Measurements from ENCODE around the gene PHF21B. TPM values are rescaled to one million over a fixed set of nuclear protein-coding genes. Genes with fewer than 3 reads are reported as not detected.

Gene PHF21B
- total RNA-seq, 3 donors from 2014 or later = 0.26 TPM; not detected in 2

- no peaks in the 10 kb centered on the region for H3K4me1 Mint-ChIP-seq (ENCODE audit: low read depth)
- ATAC-seq = no peak
- no peak for DNase-seq
- H3K27me3 Mint-ChIP-seq (ENCODE audit: low read depth) = peaks cover 9% of the 10 kb centered on the region
- H3K9me3 Mint-ChIP-seq = no peaks in the 10 kb centered on the region
- no peak overlapping the region for H3K4me3 Mint-ChIP-seq
- no peaks in the 10 kb centered on the region for H3K36me3 Mint-ChIP-seq (ENCODE audit: insufficient read depth)
These were observed 58.8 kb downstream of the PHF21B start for GRCh38 chr22:44950806-44951509.

GRCh38 chr22:44947846-44948245 lies 62.0 kb downstream of the PHF21B start:
- H3K36me3 Mint-ChIP-seq (ENCODE audit: insufficient read depth) = no peaks in the 10 kb centered on the region
- peaks cover 5% of the 10 kb centered on the region for H3K27me3 Mint-ChIP-seq (ENCODE audit: low read depth)
- ATAC-seq = no peak
- H3K4me3 Mint-ChIP-seq = no peak overlapping the region
- H3K4me1 Mint-ChIP-seq (ENCODE audit: low read depth) = no peaks in the 10 kb centered on the region
- H3K9me3 Mint-ChIP-seq = no peaks in the 10 kb centered on the region
- no peak for DNase-seq

DNA sequence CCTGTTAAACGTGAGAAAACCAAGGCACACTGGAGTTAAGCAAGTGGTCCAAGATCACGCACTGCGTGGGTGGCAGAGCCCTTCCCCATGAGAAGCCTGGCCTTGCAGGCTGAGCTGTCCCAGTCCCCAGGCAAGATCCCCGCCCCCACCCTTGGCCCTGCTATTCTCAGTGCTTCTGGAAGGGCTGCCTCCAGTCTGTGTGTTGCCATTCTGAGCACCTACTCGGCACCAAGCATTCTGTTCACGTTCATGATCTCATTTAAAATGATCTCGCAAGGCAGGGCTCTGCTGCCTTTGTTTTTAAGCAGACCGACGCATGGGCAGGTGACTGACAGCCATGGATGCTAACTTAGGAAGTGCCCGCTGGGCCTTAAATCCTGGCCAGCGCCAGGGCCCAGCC lies 62.8 kb downstream of the PHF21B start:
- H3K4me1 Mint-ChIP-seq (ENCODE audit: low read depth) = no peaks in the 10 kb centered on the region
- no peak overlapping the region for H3K4me3 Mint-ChIP-seq
- no peaks in the 10 kb centered on the region for H3K9me3 Mint-ChIP-seq
- no peak for ATAC-seq
- H3K27me3 Mint-ChIP-seq (ENCODE audit: low read depth) = peaks cover 5% of the 10 kb centered on the region
- no peak for DNase-seq
- H3K36me3 Mint-ChIP-seq (ENCODE audit: insufficient read depth) = no peaks in the 10 kb centered on the region

DNA sequence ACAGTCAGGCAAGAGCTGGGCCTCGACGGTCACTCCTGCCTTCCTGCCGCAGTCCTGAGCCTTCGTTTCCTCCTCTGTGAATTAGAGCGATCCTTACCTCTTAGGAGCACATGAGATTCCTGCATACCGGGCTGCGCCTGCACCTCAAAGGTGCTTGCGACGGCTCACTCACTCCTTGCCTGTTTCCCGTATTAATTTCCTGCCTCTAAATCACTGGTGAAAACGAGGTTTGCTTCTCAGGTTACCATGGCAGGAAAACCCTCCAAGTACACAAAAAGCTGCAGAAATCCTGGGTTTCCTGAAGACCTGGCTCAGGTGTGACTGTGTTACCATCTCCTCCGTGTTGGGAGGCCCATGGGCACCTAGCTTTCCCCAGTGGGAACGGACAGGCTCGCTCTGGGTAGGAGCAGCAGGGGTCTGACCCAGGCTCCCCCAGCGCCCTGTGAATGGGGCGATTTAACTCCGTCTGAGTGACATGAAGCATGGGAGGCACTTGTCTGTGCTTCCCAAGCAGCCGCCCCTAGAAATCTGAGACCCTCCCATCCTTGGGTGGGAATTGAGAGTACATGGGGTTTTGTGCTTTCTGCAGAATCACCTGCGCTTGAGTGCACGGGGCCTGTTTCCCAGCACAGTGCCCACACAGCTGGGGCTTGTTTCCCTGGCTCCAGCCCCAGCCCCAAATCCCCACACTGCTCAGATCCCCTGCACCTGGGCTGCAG lies 64.8 kb downstream of the PHF21B start:
- H3K4me3 Mint-ChIP-seq = no peak overlapping the region
- DNase-seq (no peak), ATAC-seq (no peak)
- H3K9me3 Mint-ChIP-seq = no peaks in the 10 kb centered on the region
- no peaks in the 10 kb centered on the region for H3K36me3 Mint-ChIP-seq (ENCODE audit: insufficient read depth)
- no peaks in the 10 kb centered on the region for H3K4me1 Mint-ChIP-seq (ENCODE audit: low read depth)
- peaks cover 8% of the 10 kb centered on the region for H3K27me3 Mint-ChIP-seq (ENCODE audit: low read depth)

- Mint-ChIP-seq H3K36me3 (ENCODE audit: insufficient read depth) (no peaks in the 10 kb centered on the region), H3K9me3 (no peaks in the 10 kb centered on the region), H3K4me3 (no peak overlapping the region), H3K27me3 (ENCODE audit: low read depth) (peaks cover 10% of the 10 kb centered on the region), H3K4me1 (ENCODE audit: low read depth) (no peaks in the 10 kb centered on the region)
- ATAC-seq (no peak), DNase-seq (no peak)
These were observed 66.0 kb downstream of the PHF21B start for GRCh38 chr22:44943701-44944324.

DNA sequence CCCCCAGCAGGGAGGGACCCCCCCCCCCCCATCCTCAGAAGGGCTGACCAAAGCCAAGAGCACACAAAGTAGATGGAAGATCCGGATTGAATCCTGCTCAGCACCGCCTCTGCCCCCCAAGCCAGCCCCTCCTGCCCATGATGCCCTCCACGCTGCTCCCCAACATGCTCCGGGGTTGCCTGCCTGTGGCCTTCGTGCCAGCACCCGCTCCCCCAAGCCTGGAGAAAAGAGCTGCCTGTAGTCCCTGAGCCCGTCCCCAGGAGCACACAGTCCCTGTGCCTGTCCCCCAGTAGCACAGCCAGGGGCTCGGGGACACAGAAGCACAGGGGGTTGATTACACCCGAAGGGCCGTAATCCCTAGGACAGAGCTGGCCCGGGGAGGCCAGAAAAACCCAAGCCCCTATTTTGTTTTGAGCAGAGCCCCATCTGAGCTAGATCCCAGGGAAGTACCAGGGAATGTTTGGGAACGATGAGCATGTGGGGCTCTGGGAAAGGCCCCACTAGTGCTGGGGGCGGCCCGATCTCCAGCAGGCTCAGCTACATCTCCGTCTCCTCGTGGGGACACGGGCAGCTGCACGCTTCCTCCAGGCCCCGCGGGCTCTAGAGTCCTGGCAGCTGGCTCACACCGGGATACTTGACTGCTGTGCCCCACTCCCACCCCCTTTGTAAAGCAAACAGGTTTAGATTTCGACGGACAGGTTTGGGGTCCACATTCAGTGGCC lies 66.7 kb downstream of the PHF21B start:
- no peak for ATAC-seq
- Mint-ChIP-seq H3K4me1 (ENCODE audit: low read depth) (no peaks in the 10 kb centered on the region), H3K27me3 (ENCODE audit: low read depth) (peaks cover 10% of the 10 kb centered on the region), H3K36me3 (ENCODE audit: insufficient read depth) (no peaks in the 10 kb centered on the region), H3K4me3 (no peak overlapping the region), H3K9me3 (no peaks in the 10 kb centered on the region)
- DNase-seq = no peak

DNA sequence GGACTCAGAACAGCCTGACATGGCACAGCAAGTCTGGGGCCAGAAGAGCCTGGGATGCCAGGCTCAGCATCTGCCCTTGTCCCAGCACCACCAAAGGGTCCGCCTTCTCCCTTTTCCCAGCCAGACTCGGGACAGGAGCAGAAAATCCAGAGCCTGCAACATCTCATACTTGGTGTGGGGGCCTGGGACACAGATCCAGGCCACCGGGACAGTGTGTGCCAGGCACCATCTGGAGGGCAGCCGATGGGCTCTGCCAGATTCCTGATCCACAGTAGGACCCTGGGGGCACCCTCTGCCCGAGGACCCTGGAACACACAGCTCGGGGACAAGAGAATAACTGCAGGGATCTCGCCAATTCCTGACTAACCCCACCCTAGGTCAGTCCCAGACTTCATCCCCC lies 67.7 kb downstream of the PHF21B start:
- ATAC-seq (no peak), DNase-seq (no peak)
- Mint-ChIP-seq H3K4me3 (no peak overlapping the region), H3K4me1 (ENCODE audit: low read depth) (no peaks in the 10 kb centered on the region), H3K36me3 (ENCODE audit: insufficient read depth) (no peaks in the 10 kb centered on the region), H3K27me3 (ENCODE audit: low read depth) (peaks cover 10% of the 10 kb centered on the region), H3K9me3 (no peaks in the 10 kb centered on the region)

DNA sequence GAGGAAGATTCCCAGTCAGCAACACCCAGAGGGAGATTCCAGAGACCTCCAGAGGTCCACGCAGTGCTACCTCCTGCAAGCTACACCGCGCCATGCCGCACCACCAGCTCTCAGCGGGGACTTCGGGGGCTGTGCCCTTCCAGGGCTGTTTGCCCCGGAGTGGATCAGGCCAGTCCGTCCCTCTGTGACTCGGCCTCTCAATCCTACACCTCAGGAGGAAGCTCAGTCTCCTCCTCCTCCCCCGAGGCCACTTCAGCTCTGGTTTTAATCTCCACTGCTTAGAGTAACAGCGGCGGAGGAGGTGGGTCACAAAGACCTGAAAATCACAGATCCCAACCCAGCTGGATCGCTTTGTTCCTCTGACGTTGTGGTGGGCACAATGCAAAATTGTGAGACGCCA lies 68.6 kb downstream of the PHF21B start:
- H3K4me3 Mint-ChIP-seq = no peak overlapping the region
- no peak for ATAC-seq
- peaks cover 8% of the 10 kb centered on the region for H3K27me3 Mint-ChIP-seq (ENCODE audit: low read depth)
- no peaks in the 10 kb centered on the region for H3K9me3 Mint-ChIP-seq
- no peaks in the 10 kb centered on the region for H3K4me1 Mint-ChIP-seq (ENCODE audit: low read depth)
- no peak for DNase-seq
- H3K36me3 Mint-ChIP-seq (ENCODE audit: insufficient read depth) = no peaks in the 10 kb centered on the region

DNA sequence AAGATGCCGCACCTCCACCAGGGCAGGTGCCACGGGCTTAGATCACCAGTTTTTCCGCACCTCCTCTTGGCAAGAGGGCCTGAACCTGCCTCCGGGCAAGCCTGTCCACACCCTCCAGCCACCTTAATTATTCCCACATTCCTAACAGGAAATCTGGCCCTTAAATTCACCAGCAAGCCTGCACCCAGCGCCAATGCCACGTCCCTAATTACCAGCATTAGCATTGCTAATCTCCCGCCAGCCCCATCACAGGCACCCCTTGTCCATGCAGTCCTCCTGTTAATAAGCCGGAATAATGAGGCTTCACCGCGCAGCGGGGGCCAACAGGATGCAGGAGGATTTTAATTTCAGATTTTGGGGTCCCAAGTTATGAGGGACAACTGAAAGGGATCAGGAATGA lies 69.7 kb downstream of the PHF21B start:
- no peak for ATAC-seq
- no peak for DNase-seq
- Mint-ChIP-seq H3K9me3 (no peaks in the 10 kb centered on the region), H3K4me1 (ENCODE audit: low read depth) (no peaks in the 10 kb centered on the region), H3K4me3 (no peak overlapping the region), H3K36me3 (ENCODE audit: insufficient read depth) (no peaks in the 10 kb centered on the region), H3K27me3 (ENCODE audit: low read depth) (peaks cover 8% of the 10 kb centered on the region)

- no peaks in the 10 kb centered on the region for H3K4me1 Mint-ChIP-seq (ENCODE audit: low read depth)
- H3K27me3 Mint-ChIP-seq (ENCODE audit: low read depth) = peaks cover 8% of the 10 kb centered on the region
- H3K9me3 Mint-ChIP-seq = no peaks in the 10 kb centered on the region
- DNase-seq = no peak
- no peaks in the 10 kb centered on the region for H3K36me3 Mint-ChIP-seq (ENCODE audit: insufficient read depth)
- H3K4me3 Mint-ChIP-seq = no peak overlapping the region
- ATAC-seq = no peak
These were observed 70.4 kb downstream of the PHF21B start for GRCh38 chr22:44939451-44939850.

DNA sequence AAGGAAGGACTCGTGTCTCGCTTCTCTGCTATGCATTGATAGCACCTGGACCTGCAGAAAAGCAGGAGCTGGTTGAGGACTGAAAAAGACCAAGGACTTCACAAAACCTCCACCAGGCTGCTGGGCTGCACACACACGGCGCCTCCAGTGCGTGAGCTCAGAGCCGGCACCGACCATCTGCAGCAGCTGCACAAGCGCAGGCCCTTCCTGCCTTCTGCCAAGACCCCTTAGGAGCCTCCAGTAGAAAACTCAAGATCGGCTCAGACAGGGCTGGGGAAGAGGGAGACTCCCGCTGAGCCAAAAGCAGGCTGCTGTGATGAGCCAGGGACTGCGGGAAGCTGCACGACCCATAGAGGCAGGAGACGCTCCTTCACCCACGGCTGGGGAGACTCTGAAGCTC lies 70.9 kb downstream of the PHF21B start:
- no peak for ATAC-seq
- Mint-ChIP-seq H3K4me1 (ENCODE audit: low read depth) (no peaks in the 10 kb centered on the region), H3K4me3 (no peak overlapping the region), H3K9me3 (no peaks in the 10 kb centered on the region), H3K27me3 (ENCODE audit: low read depth) (peaks cover 8% of the 10 kb centered on the region), H3K36me3 (ENCODE audit: insufficient read depth) (no peaks in the 10 kb centered on the region)
- DNase-seq = no peak

DNA sequence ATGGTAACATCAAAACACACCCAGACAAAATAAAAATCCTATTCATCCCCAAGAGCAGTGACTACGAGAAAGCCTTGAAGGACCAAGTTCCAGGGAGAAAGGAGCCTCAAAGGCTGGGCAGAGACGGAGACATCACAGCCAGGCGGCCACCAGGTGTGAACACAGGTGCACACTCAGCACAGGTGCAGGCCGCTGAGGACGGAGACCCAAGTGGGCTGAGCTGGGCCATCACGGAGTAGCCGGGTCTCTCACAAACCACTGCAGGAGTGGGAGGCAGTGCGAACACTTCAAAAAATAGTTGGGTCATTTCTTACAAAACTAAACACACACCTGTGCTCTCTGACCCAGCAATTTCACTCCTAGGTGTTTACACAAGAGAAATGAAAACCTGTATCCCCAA lies 72.6 kb downstream of the PHF21B start:
- Mint-ChIP-seq H3K27me3 (ENCODE audit: low read depth) (peaks cover 8% of the 10 kb centered on the region), H3K4me3 (no peak overlapping the region), H3K4me1 (ENCODE audit: low read depth) (no peaks in the 10 kb centered on the region), H3K9me3 (no peaks in the 10 kb centered on the region), H3K36me3 (ENCODE audit: insufficient read depth) (no peaks in the 10 kb centered on the region)
- no peak for DNase-seq
- no peak for ATAC-seq

- no peak for DNase-seq
- no peaks in the 10 kb centered on the region for H3K9me3 Mint-ChIP-seq
- no peaks in the 10 kb centered on the region for H3K4me1 Mint-ChIP-seq (ENCODE audit: low read depth)
- peaks cover 8% of the 10 kb centered on the region for H3K27me3 Mint-ChIP-seq (ENCODE audit: low read depth)
- no peak for ATAC-seq
- no peak overlapping the region for H3K4me3 Mint-ChIP-seq
- H3K36me3 Mint-ChIP-seq (ENCODE audit: insufficient read depth) = no peaks in the 10 kb centered on the region
These were observed 73.6 kb downstream of the PHF21B start for GRCh38 chr22:44936201-44936600.

GRCh38 chr22:44935724-44936123 lies 74.1 kb downstream of the PHF21B start:
- no peak overlapping the region for H3K4me3 Mint-ChIP-seq

More at GRCh38 chr22:44935724-44936123, 74.1 kb downstream of the PHF21B start:
- no peaks in the 10 kb centered on the region for H3K4me1 Mint-ChIP-seq (ENCODE audit: low read depth)
- ATAC-seq (no peak), DNase-seq (no peak)
- no peaks in the 10 kb centered on the region for H3K36me3 Mint-ChIP-seq (ENCODE audit: insufficient read depth)
- no peaks in the 10 kb centered on the region for H3K9me3 Mint-ChIP-seq
- H3K27me3 Mint-ChIP-seq (ENCODE audit: low read depth) = peaks cover 8% of the 10 kb centered on the region

Measured in activated T-cell treated with anti-CD3 and anti-CD28 coated beads, Interleukin-2, amount 50 U/mL, for 4 hours (primary cell).